KMS-11 (cell line): ENCODE data around the gene NFIB.

Source experiments
- H2AFZ ChIP-seq: fragments of 200-600 bp; sonication (generic); 2 replicates; pipeline ENCODE4 v1.6.1; 2016; ENCODE audit warnings: antibody characterized with exemption, mixed run types, low read depth
- H3K27ac ChIP-seq: fragments of 200-600 bp; sonication (generic); 2 replicates; pipeline ENCODE4 v1.6.1; 2016; ENCODE audit warnings: mild to moderate bottlenecking, mixed run types
- H3K27me3 ChIP-seq: fragments of 200-600 bp; sonication (generic); 2 replicates; pipeline ENCODE4 v1.6.1; 2017; ENCODE audit warnings: mild to moderate bottlenecking, low read depth, mixed run types, moderate library complexity; ENCODE audit not compliant: insufficient read depth
- H3K36me3 ChIP-seq: fragments of 200-600 bp; sonication (generic); 2 replicates; pipeline ENCODE4 v1.6.1; 2017; ENCODE audit warnings: mild to moderate bottlenecking, mixed run types; ENCODE audit not compliant: insufficient read depth
- H3K4me1 ChIP-seq: fragments of 200-600 bp; sonication (generic); 2 replicates; pipeline ENCODE4 v1.6.1; 2016; ENCODE audit warnings: mild to moderate bottlenecking, low read depth, mixed run types; ENCODE audit not compliant: poor library complexity, severe bottlenecking
- H3K4me2 ChIP-seq: fragments of 200-600 bp; sonication (generic); 2 replicates; pipeline ENCODE4 v1.7.0; 2016; ENCODE audit warnings: mild to moderate bottlenecking, mixed run types
- H3K4me3 ChIP-seq: fragments of 200-600 bp; sonication (generic); IDR thresholded peaks from 2 replicates; pipeline ENCODE4 v1.6.1; 2017; ENCODE audit warnings: low read depth, low read length, mixed read lengths; ENCODE audit not compliant: insufficient read depth
- H3K79me2 ChIP-seq: fragments of 200-600 bp; sonication (generic); 2 replicates; pipeline ENCODE4 v1.6.1; 2016; ENCODE audit warnings: low read depth, mixed run types; ENCODE audit not compliant: insufficient read depth
- H3K9ac ChIP-seq: fragments of 200-600 bp; sonication (generic); 2 replicates; pipeline ENCODE4 v1.6.1; 2016; ENCODE audit warnings: mild to moderate bottlenecking, mixed run types
- H4K20me1 ChIP-seq: fragments of 200-600 bp; sonication (generic); 2 replicates; pipeline ENCODE4 v1.6.1; 2016; ENCODE audit warnings: mild to moderate bottlenecking, mixed run types; ENCODE audit not compliant: insufficient read depth
- TF ChIP-seq, protein P1 (sequence below): fragments of 200-600 bp; sonication (generic); conservative IDR thresholded peaks from 2 replicates; pipeline ENCODE4 v1.6.1; 2017; ENCODE audit warnings: low read depth, mild to moderate bottlenecking, antibody characterized with exemption, low read length, moderate library complexity, mixed read lengths

NFIB gene

GRCh38 chr9:14263707-14264483, 50.0 kb downstream of the NFIB start:
- Histone ChIP-seq H4K20me1 (no peaks in the 10 kb centered on the region), H3K4me2 (no peak overlapping the region), H3K27ac (no peak overlapping the region), H2AFZ (no peak overlapping the region), H3K4me1 (no peaks in the 10 kb centered on the region), H3K36me3 (no peaks in the 10 kb centered on the region), H3K79me2 (no peaks in the 10 kb centered on the region), H3K4me3 (no peak overlapping the region), H3K27me3 (no peaks in the 10 kb centered on the region), H3K9ac (no peak overlapping the region)
- TF ChIP-seq, protein P1, sequence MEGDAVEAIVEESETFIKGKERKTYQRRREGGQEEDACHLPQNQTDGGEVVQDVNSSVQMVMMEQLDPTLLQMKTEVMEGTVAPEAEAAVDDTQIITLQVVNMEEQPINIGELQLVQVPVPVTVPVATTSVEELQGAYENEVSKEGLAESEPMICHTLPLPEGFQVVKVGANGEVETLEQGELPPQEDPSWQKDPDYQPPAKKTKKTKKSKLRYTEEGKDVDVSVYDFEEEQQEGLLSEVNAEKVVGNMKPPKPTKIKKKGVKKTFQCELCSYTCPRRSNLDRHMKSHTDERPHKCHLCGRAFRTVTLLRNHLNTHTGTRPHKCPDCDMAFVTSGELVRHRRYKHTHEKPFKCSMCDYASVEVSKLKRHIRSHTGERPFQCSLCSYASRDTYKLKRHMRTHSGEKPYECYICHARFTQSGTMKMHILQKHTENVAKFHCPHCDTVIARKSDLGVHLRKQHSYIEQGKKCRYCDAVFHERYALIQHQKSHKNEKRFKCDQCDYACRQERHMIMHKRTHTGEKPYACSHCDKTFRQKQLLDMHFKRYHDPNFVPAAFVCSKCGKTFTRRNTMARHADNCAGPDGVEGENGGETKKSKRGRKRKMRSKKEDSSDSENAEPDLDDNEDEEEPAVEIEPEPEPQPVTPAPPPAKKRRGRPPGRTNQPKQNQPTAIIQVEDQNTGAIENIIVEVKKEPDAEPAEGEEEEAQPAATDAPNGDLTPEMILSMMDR: no peak

GRCh38 chr9:14262827-14263226, 51.1 kb downstream of the NFIB start:
- TF ChIP-seq, protein P1: no peak
- Histone ChIP-seq H3K4me2 (no peak overlapping the region), H3K79me2 (no peaks in the 10 kb centered on the region), H3K36me3 (no peaks in the 10 kb centered on the region), H3K4me3 (no peak overlapping the region), H2AFZ (no peak overlapping the region), H3K27me3 (no peaks in the 10 kb centered on the region), H3K27ac (no peak overlapping the region), H3K9ac (no peak overlapping the region), H4K20me1 (no peaks in the 10 kb centered on the region), H3K4me1 (no peaks in the 10 kb centered on the region)

DNA sequence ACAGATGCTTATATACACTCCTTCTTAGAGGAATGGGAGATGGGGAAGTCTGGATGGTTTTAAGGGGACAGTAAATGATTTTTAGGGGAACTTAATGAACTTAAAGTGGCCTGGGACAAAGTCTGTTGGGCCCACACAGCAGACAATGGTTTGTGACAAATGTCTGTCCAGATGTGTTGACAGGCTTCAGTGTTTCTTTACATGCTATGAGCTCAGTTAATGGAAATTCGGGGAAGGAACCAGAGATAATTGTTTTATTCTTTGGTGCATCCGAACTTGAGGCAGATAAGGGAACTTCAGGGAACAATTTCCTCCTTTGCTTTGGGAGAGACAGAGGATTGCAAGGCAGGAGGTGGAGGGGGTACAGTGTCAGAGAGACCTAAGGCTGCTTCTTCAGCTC, 52.3 kb downstream of the NFIB start:
- Histone ChIP-seq H4K20me1 (no peaks in the 10 kb centered on the region), H3K4me3 (no peak overlapping the region), H3K79me2 (no peaks in the 10 kb centered on the region), H3K4me1 (no peaks in the 10 kb centered on the region), H3K36me3 (no peaks in the 10 kb centered on the region), H3K27ac (no peak overlapping the region), H3K27me3 (no peaks in the 10 kb centered on the region), H3K4me2 (no peak overlapping the region), H2AFZ (no peak overlapping the region), H3K9ac (no peak overlapping the region)
- TF ChIP-seq, protein P1: no peak

GRCh38 chr9:14260101-14260500, 53.8 kb downstream of the NFIB start:
- H3K4me2 ChIP-seq: no peak overlapping the region
- no peaks in the 10 kb centered on the region for H3K36me3 ChIP-seq
- H3K4me1 ChIP-seq: no peaks in the 10 kb centered on the region
- no peaks in the 10 kb centered on the region for H3K79me2 ChIP-seq
- H3K9ac ChIP-seq: no peak overlapping the region
- no peaks in the 10 kb centered on the region for H4K20me1 ChIP-seq
- no peak overlapping the region for H3K27ac ChIP-seq
- H3K4me3 ChIP-seq: no peak overlapping the region
- TF ChIP-seq, protein P1: no peak
- no peaks in the 10 kb centered on the region for H3K27me3 ChIP-seq
- no peak overlapping the region for H2AFZ ChIP-seq
